SU-DHL-6 (cell line): ENCODE results near the gene C17orf113.

Source experiments
- H2AFZ ChIP-seq: fragments of 200-600 bp; sonication (generic); 2 replicates; pipeline ENCODE4 v1.6.1; 2014; ENCODE audit warnings: low read depth, mild to moderate bottlenecking, moderate library complexity, mixed read lengths, antibody characterized with exemption, low read length; ENCODE audit not compliant: severe bottlenecking
- H3F3A ChIP-seq: fragments of 200-600 bp; shearing (Covaris generic); 2 replicates; pipeline ENCODE4 v1.6.0; 2016; ENCODE audit warnings: antibody characterized with exemption, mild to moderate bottlenecking; ENCODE audit not compliant: insufficient read depth
- H3K27ac ChIP-seq: fragments of 200-600 bp; sonication (generic); 2 replicates; pipeline ENCODE4 v1.5.1; 2016; ENCODE audit warnings: low read depth, mild to moderate bottlenecking, low read length, moderate library complexity, mixed read lengths
- H3K27me3 ChIP-seq: fragments of 200-600 bp; sonication (generic), shearing (Covaris generic); 2 replicates; pipeline ENCODE4 v1.6.0; 2014; ENCODE audit warnings: mild to moderate bottlenecking, low read length
- H3K36me3 ChIP-seq: fragments of 200-600 bp; sonication (generic); 2 replicates; pipeline ENCODE4 v1.6.1; 2014; ENCODE audit warnings: mild to moderate bottlenecking, low read length, mixed read lengths
- H3K4me2 ChIP-seq: fragments of 300-600, 200-600 bp; shearing (Covaris generic), sonication (generic); 2 replicates; pipeline ENCODE4 v1.6.0; 2014; ENCODE audit warnings: low read length, low read depth, mild to moderate bottlenecking; ENCODE audit not compliant: poor library complexity, severe bottlenecking
- H3K4me3 ChIP-seq: fragments of 200-600 bp; sonication (generic); 2 replicates; pipeline ENCODE4 v1.5.1; 2014; ENCODE audit warnings: antibody characterized with exemption, low read length, mild to moderate bottlenecking, mixed read lengths; ENCODE audit not compliant: insufficient read depth, poor library complexity, severe bottlenecking
- H3K79me2 ChIP-seq: fragments of 200-600 bp; sonication (generic); 2 replicates; pipeline ENCODE4 v1.6.1; 2014; ENCODE audit warnings: mild to moderate bottlenecking, low read length, moderate library complexity; ENCODE audit not compliant: insufficient read depth
- H3K9ac ChIP-seq: fragments of 200-600 bp; sonication (generic); 2 replicates; pipeline ENCODE4 v1.7.0; 2014; ENCODE audit warnings: mild to moderate bottlenecking, low read length
- H3K9me2 ChIP-seq: fragments of 200-600 bp; sonication (generic); replicated peaks from 2 replicates; pipeline ENCODE4 v1.6.1; 2014; ENCODE audit warnings: low read length; ENCODE audit not compliant: insufficient read depth
- H3K9me3 ChIP-seq: fragments of 200-600 bp; sonication (generic); 2 replicates; pipeline ENCODE4 v1.6.1; 2014; ENCODE audit warnings: low read length, mixed read lengths; ENCODE audit not compliant: insufficient read depth
- H4K20me1 ChIP-seq: fragments of 200-600 bp; sonication (generic); 2 replicates; pipeline ENCODE4 v1.6.1; 2014; ENCODE audit warnings: low read depth, mild to moderate bottlenecking, antibody characterized with exemption, low read length, moderate library complexity, mixed read lengths
- EZH2phosphoT487 ChIP-seq: fragments of 200-600 bp; sonication (generic), shearing (Covaris generic); conservative IDR thresholded peaks from 2 replicates; pipeline ENCODE4 v1.6.1; 2018; ENCODE audit warnings: mild to moderate bottlenecking, antibody characterized with exemption, low read length, moderate library complexity, mixed read lengths
- TF ChIP-seq, protein P1 (sequence below): fragments of 200-600 bp; sonication (generic); IDR thresholded peaks from one replicate; pipeline ENCODE4 v1.5.1; 2017; ENCODE audit warnings: antibody characterized with exemption, mild to moderate bottlenecking, low read length, moderate library complexity; ENCODE audit not compliant: insufficient read depth, poor library complexity, severe bottlenecking

The C17orf113 gene

DNA sequence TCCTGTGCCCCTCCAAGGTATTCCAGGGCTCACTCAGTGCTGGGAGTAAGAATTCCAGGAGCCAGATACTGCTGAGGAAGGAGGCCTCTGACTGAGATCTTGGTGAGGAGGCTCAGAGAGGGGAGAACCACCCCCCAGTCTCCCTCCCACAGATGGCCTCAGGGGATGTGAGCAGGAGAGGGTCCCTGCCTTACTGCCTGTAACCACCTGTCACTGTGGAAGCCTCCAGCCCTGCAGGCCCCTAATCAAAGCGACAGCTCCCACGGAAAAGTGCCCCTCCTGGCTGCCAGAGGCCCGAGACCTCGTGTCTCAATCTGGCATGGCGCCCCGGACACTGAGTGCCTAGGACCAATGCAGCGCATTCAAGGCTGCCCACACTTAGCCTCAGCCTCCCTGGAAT lies 7.7 kb upstream of the C17orf113 start:
- H3K9me3 ChIP-seq: no peaks in the 10 kb centered on the region
- no peaks in the 10 kb centered on the region for H3K27me3 ChIP-seq
- no peak overlapping the region for H3K4me2 ChIP-seq
- TF ChIP-seq EZH2phosphoT487: no peak
- TF ChIP-seq, protein P1, sequence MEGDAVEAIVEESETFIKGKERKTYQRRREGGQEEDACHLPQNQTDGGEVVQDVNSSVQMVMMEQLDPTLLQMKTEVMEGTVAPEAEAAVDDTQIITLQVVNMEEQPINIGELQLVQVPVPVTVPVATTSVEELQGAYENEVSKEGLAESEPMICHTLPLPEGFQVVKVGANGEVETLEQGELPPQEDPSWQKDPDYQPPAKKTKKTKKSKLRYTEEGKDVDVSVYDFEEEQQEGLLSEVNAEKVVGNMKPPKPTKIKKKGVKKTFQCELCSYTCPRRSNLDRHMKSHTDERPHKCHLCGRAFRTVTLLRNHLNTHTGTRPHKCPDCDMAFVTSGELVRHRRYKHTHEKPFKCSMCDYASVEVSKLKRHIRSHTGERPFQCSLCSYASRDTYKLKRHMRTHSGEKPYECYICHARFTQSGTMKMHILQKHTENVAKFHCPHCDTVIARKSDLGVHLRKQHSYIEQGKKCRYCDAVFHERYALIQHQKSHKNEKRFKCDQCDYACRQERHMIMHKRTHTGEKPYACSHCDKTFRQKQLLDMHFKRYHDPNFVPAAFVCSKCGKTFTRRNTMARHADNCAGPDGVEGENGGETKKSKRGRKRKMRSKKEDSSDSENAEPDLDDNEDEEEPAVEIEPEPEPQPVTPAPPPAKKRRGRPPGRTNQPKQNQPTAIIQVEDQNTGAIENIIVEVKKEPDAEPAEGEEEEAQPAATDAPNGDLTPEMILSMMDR: no peak
- H3F3A ChIP-seq: no peaks in the 10 kb centered on the region
- H3K9ac ChIP-seq: no peak overlapping the region
- no peaks in the 10 kb centered on the region for H3K9me2 ChIP-seq
- no peaks in the 10 kb centered on the region for H3K36me3 ChIP-seq
- H3K27ac ChIP-seq: no peak overlapping the region
- H4K20me1 ChIP-seq: no peaks in the 10 kb centered on the region
- no peak overlapping the region for H3K4me3 ChIP-seq
- no peaks in the 10 kb centered on the region for H3K79me2 ChIP-seq
- no peak overlapping the region for H2AFZ ChIP-seq

DNA sequence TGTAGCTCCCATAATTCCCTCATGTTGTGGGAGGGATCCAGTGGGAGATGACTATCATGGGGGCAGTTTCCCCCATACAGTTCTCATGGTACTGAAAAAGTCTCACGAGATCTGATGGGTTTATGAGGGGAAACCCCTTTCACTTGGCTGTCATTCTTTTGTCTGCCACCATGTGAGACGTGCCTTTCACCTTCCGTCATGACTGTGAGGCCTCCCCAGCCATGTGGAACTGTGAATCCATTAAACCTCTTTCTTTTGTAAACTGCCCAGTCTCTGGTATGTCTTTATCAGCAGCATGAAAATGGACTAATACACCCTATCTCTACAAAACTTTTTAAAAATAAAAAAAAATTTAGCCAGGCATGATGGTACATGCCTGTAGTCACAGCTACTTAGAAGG lies 6.2 kb upstream of the C17orf113 start:
- H3K4me2 ChIP-seq: no peak overlapping the region
- H3K9ac ChIP-seq: no peak overlapping the region
- no peaks in the 10 kb centered on the region for H3K27me3 ChIP-seq
- no peaks in the 10 kb centered on the region for H4K20me1 ChIP-seq
- TF ChIP-seq, protein P1: no peak
- no peak for TF ChIP-seq EZH2phosphoT487
- H2AFZ ChIP-seq: no peak overlapping the region
- no peaks in the 10 kb centered on the region for H3K9me2 ChIP-seq
- H3K4me3 ChIP-seq: no peak overlapping the region
- no peaks in the 10 kb centered on the region for H3K79me2 ChIP-seq
- H3K27ac ChIP-seq: no peak overlapping the region
- H3F3A ChIP-seq: no peaks in the 10 kb centered on the region
- no peaks in the 10 kb centered on the region for H3K36me3 ChIP-seq
- H3K9me3 ChIP-seq: no peaks in the 10 kb centered on the region

DNA sequence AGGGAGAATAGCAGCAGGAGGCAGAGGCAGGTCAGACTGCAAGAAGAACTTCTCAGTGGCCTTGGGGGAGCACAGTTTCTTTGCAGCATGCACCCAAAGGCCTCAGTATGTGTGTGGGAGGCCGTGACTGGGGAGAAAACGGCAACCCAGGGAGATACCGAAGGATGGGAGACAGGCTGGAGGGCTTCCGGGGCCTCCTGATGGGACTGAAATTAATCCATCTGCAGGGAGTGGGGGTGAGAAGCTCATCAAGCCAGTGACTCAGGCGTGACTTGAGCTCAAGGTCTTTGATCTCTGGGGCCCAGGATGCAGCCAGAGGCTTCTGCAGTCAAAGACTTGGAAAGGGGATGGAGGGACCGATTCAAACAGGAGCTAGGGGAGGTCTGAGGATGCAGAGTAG lies 5.1 kb upstream of the C17orf113 start:
- no peak overlapping the region for H3K4me3 ChIP-seq
- no peaks in the 10 kb centered on the region for H3K36me3 ChIP-seq
- H3K4me2 ChIP-seq: no peak overlapping the region
- H2AFZ ChIP-seq: no peak overlapping the region
- no peaks in the 10 kb centered on the region for H4K20me1 ChIP-seq
- H3K27ac ChIP-seq: no peak overlapping the region
- no peak overlapping the region for H3K9ac ChIP-seq
- no peaks in the 10 kb centered on the region for H3K27me3 ChIP-seq
- H3K9me2 ChIP-seq: no peaks in the 10 kb centered on the region
- H3F3A ChIP-seq: no peaks in the 10 kb centered on the region
- H3K9me3 ChIP-seq: no peaks in the 10 kb centered on the region
- no peaks in the 10 kb centered on the region for H3K79me2 ChIP-seq
- no peak for TF ChIP-seq EZH2phosphoT487
- TF ChIP-seq, protein P1: no peak
